Measurements from ENCODE around the gene A4GNT. TPM values are rescaled to one million over a fixed set of nuclear protein-coding genes. Genes with fewer than 3 reads are reported as not detected.
"Not testable (repeated sequence)": the region's sequence is repeated elsewhere in the genome, so short reads cannot be mapped to it uniquely, and the experiment has no call there.

Gene A4GNT
- total and polyA plus RNA-seq, 8 donors = 0.21 to 0.53 (median 0.39) TPM; not detected in 2

DNA sequence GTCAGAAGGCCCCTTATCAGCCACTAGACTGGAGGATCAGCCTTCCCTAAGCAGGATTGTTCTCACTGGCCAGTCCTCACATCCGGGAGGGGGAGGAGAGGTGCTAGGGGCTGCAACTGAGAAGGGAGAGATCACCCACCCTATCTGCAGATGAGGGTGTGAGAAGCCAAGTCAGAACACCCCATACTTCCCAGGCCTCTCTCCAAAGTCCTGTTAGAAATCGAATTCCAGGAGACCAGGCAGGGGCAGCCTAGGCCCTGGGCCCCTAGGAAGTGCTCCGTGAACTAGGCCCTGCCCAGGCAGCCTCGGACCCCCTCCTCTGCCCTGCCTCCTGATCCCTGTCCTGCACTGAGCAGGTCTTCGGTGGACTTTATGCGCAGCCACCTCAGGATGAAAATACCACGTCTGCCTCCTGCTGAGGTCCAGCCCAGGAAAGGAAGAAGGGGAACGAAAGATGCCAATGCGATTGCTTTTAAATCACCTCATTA, 17.7 kb downstream of the A4GNT start:
- DNase-seq = peak in 2 of 4 donors; percentile 25 to 26
- peak overlapping the region; percentile 78 to 90 for H3K27ac ChIP-seq
- intact Hi-C loops (cut with DNase I) = no loop called here

DNA sequence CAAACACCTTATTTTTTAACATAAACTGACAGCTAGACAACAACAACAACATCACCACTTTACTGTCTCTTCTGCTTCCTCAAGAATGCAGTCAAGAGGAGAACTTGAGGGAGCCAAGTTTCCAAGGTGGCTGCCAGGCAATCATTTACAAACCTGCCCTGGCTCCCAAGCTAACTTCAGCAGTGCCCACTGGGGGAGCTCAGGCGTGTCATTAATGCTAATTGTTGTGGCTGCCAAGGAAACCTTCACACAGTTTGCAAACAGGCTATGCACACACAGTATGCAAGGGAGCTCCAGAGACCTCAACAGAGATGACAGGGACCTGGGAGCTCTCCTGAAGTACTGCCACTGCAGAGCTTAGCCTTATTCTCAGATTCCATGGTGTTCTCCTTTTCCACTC, 18.9 kb downstream of the A4GNT start:
- Histone ChIP-seq H3K4me1 (peaks cover 6 to 17% of the 10 kb centered on the region in 2 donors), H3K36me3 (no peaks in the 10 kb centered on the region), H3K4me3 (no peak overlapping the region), H3K27ac (no peak overlapping the region), H3K27me3 (no peaks in the 10 kb centered on the region), H3K9me3 (no peaks in the 10 kb centered on the region)
- TF ChIP-seq, protein P1, sequence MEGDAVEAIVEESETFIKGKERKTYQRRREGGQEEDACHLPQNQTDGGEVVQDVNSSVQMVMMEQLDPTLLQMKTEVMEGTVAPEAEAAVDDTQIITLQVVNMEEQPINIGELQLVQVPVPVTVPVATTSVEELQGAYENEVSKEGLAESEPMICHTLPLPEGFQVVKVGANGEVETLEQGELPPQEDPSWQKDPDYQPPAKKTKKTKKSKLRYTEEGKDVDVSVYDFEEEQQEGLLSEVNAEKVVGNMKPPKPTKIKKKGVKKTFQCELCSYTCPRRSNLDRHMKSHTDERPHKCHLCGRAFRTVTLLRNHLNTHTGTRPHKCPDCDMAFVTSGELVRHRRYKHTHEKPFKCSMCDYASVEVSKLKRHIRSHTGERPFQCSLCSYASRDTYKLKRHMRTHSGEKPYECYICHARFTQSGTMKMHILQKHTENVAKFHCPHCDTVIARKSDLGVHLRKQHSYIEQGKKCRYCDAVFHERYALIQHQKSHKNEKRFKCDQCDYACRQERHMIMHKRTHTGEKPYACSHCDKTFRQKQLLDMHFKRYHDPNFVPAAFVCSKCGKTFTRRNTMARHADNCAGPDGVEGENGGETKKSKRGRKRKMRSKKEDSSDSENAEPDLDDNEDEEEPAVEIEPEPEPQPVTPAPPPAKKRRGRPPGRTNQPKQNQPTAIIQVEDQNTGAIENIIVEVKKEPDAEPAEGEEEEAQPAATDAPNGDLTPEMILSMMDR (IDR thresholded peaks at IDR 0.05) = no peak
- intact Hi-C loops (cut with DNase I) = no loop called here
- peak in 1 of 4 donors; percentile 36 for DNase-seq
- no peak for ATAC-seq

More for the DNA sequence above, 17.7 kb downstream of the A4GNT start:
- no peak for ATAC-seq
- Histone ChIP-seq H3K36me3 (no peaks in the 10 kb centered on the region), H3K4me3 (peak overlapping the region; percentile 66 to 81), H3K9me3 (no peaks in the 10 kb centered on the region), H3K27me3 (no peaks in the 10 kb centered on the region), H3K4me1 (peaks cover 6 to 25% of the 10 kb centered on the region in 2 donors)
- TF ChIP-seq, protein P1 (IDR thresholded peaks at IDR 0.05) = no peak

DNA sequence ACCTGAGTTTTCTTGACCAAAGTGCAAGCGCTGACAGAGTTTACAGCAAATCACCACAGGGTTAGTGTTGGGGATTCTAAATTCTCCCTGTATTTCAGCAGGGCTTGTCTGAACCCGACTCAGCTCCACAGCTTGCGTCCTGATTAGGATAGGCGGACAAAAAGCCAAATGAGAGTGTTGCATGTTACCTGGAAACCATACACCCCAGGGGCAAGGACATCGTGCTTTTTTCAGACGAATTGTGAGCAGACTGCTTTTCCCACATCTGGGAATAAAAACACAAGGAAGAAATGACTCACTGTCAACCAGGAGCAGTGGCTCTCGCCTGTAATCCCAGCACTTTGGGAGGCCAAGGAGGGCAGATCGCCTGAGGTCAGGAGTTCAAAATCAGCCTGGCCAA, 19.8 kb downstream of the A4GNT start:
- TF ChIP-seq, protein P1 (IDR thresholded peaks at IDR 0.05) = no peak
- Histone ChIP-seq H3K4me1 (peaks cover 6 to 17% of the 10 kb centered on the region in 2 donors), H3K27ac (no peak overlapping the region), H3K9me3 (no peaks in the 10 kb centered on the region), H3K36me3 (no peaks in the 10 kb centered on the region), H3K4me3 (no peak overlapping the region), H3K27me3 (no peaks in the 10 kb centered on the region)
- DNase-seq (no peak), ATAC-seq (no peak)
- intact Hi-C loops (cut with DNase I) = no loop called here

DNA sequence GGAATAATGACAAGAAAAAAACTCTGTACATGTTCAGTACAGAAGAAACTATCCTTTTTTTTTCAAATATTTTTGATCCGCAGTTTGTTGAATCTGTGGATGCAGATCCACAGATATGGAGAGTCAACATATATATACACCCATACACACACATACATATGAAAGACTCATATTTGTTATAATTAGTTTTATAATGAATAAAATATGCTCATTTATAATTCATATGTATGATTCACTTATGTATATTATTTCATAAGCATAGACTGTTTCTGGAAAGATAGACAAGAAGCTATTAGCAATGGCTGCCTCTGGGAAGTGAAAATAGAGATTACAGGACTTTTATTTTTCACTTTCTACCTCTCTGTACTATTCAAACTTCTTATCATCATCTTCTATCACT, 26.6 kb downstream of the A4GNT start:
- H3K4me1 ChIP-seq = no peaks in the 10 kb centered on the region
- no peaks in the 10 kb centered on the region for H3K9me3 ChIP-seq
- TF ChIP-seq, protein P1 (IDR thresholded peaks at IDR 0.05) = no peak
- DNase-seq (no peak), ATAC-seq (no peak)
- H3K36me3 ChIP-seq = peaks cover 0 to 24% of the 10 kb centered on the region in 2 donors
- no peaks in the 10 kb centered on the region for H3K27me3 ChIP-seq
- intact Hi-C loops (cut with DNase I) = no loop called here
- H3K4me3 ChIP-seq = no peak overlapping the region
- no peak overlapping the region for H3K27ac ChIP-seq

DNA sequence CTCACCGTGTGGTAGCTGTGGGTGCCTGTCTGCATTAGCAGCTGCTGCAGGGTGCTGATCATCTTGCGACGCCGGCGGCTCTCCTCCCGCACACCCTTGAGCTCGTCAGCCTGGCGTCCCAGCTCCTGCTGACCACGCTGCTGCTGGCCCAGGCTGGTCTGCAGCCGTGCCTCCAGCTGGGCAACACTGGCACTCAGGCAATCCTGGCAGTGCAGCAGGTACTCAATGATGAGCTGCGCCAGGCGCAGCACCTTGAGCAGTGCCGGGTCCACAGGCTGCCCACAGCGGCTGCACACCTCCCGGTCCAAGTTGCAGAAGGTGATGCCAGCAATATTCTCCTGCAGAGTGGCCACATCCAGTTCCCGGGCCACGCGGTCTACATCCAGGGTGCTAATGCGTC, 28.7 kb downstream of the A4GNT start:
- peaks cover 0 to 24% of the 10 kb centered on the region in 2 donors for H3K36me3 ChIP-seq
- intact Hi-C loops (cut with DNase I) = no loop called here
- H3K9me3 ChIP-seq = no peaks in the 10 kb centered on the region
- DNase-seq = no peak
- H3K4me3 ChIP-seq = no peak overlapping the region
- H3K27ac ChIP-seq = no peak overlapping the region
- H3K4me1 ChIP-seq = no peaks in the 10 kb centered on the region
- ATAC-seq = no peak
- H3K27me3 ChIP-seq = no peaks in the 10 kb centered on the region
- TF ChIP-seq, protein P1 (IDR thresholded peaks at IDR 0.05) = no peak

DNA sequence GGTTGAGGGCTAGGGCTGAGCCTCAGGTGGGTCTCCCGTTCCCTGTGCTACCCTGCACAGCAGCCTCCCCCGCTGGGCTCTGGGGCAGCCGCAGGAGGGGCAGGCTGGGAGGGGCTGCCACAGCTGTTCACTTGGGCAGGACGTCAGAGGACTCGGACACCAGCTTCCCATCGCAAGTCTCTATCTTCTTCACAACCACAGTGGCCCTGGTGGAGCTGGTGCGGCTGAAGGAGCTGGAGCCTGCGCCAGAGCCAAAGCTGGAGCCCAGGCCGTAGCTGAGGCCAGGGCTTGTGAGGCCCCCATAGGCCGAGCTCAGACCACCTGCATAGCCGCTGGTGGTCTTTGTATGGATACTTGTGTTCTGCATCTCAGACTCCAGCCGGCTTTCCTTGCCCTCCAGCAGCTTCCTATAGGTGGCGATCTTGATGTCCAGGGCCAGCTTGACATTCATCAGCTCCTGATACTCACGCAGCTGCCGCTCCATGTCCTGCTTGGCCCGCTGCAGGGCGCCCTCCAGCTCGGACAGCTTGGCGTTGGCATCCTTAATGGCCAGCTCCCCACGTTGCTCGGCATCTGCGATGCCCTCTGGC, 30.7 kb downstream of the A4GNT start:
- H3K9me3 ChIP-seq; H3K27ac ChIP-seq; H3K4me1 ChIP-seq; ATAC-seq; H3K4me3 ChIP-seq; H3K27me3 ChIP-seq; intact Hi-C loops (cut with DNase I); DNase-seq: not testable (repeated sequence)
- peaks cover 0 to 24% of the 10 kb centered on the region in 2 donors for H3K36me3 ChIP-seq

All from left lung (tissue), 10 donors.